HepG2 (cell line): ENCODE data around the gene MTFR1L. TPM values are rescaled to one million over a fixed set of nuclear protein-coding genes. Genes with fewer than 3 reads are reported as not detected.

ENCODE experiments used
- CAMTA2 ChIP-seq: sonication (generic); formaldehyde crosslinking; IDR thresholded peaks from 2 replicates; pipeline ENCODE4 v1.4.0; 2020; ENCODE audit warnings: mild to moderate bottlenecking, missing genetic modification reagents, borderline replicate concordance
- E2F1 ChIP-seq: sonication (generic); formaldehyde crosslinking; IDR thresholded peaks from 2 replicates; pipeline ENCODE4 v1.5.0; 2020; ENCODE audit warnings: missing genetic modification reagents
- HDAC1 ChIP-seq: sonication (generic); formaldehyde crosslinking; IDR thresholded peaks from 2 replicates; pipeline ENCODE4 v1.5.1; 2020; ENCODE audit warnings: mild to moderate bottlenecking, missing genetic modification reagents
- IRF2 ChIP-seq: IDR thresholded peaks from 2 replicates; pipeline ENCODE4 v1.6.1; 2018; ENCODE audit warnings: missing genetic modification reagents, missing compliant biosample characterization
- JUNB ChIP-seq: sonication (generic); formaldehyde crosslinking; IDR thresholded peaks from 2 replicates; pipeline ENCODE4 v1.8.0; 2022; ENCODE audit warnings: missing genetic modification reagents, mild to moderate bottlenecking, borderline replicate concordance
- NCOA1 ChIP-seq: sonication (generic); formaldehyde crosslinking; IDR thresholded peaks from 2 replicates; pipeline ENCODE4 v1.9.0; 2021; ENCODE audit warnings: missing genetic modification reagents
- NCOA2 ChIP-seq: sonication (generic); formaldehyde crosslinking; IDR thresholded peaks from 2 replicates; pipeline ENCODE4 v1.8.0; 2022; ENCODE audit warnings: inconsistent platforms
- NFKBIZ ChIP-seq: IDR thresholded peaks from 2 replicates; pipeline ENCODE4 v1.6.1; 2018; ENCODE audit warnings: missing genetic modification reagents, missing compliant biosample characterization
- RBFOX2 ChIP-seq: fragments of 200-400 bp; formaldehyde crosslinking; IDR thresholded peaks from 2 replicates; pipeline ENCODE4 v1.6.1; 2017; ENCODE audit warnings: low read depth, mild to moderate bottlenecking, low read length
- SNAPC4 ChIP-seq: sonication (generic); formaldehyde crosslinking; IDR thresholded peaks from 2 replicates; pipeline ENCODE4 v1.4.0; 2020; ENCODE audit warnings: mild to moderate bottlenecking, missing genetic modification reagents
- SOX13 ChIP-seq, 3 experiments: fragments of 450-650 bp in 1 of 3; sonication (generic) in 1 of 3; formaldehyde crosslinking in 1 of 3; IDR thresholded peaks in 2 of 3; conservative IDR thresholded peaks in 1 of 3; 2 replicates each; pipeline versions ENCODE4 v1.5.0 to v1.6.1; 2016 to 2020; ENCODE audit warnings: antibody characterized with exemption in 1 of 3, mild to moderate bottlenecking in 1 of 3, missing compliant biosample characterization in 1 of 3, missing genetic modification reagents in 1 of 3, moderate library complexity in 1 of 3
- TAF15 ChIP-seq: fragments of 200-400 bp; formaldehyde crosslinking; IDR thresholded peaks from one replicate; pipeline ENCODE4 v1.6.1; 2018; ENCODE audit warnings: mild to moderate bottlenecking, low read depth, low read length; ENCODE audit not compliant: poor library complexity, severe bottlenecking
- TCF12 ChIP-seq, 2 experiments: fragments of 450-650 bp in 1 of 2; sonication (generic) in 1 of 2; formaldehyde crosslinking in 1 of 2; IDR thresholded peaks; 2 replicates each; pipeline versions ENCODE4 v1.6.1 to v1.8.0; 2017 to 2022; ENCODE audit warnings: antibody characterized with exemption in 1 of 2, mild to moderate bottlenecking in 1 of 2, missing genetic modification reagents in 1 of 2, moderate library complexity in 1 of 2
- TFDP1 ChIP-seq: IDR thresholded peaks from 2 replicates; pipeline ENCODE4 v1.6.1; 2016; ENCODE audit warnings: missing compliant biosample characterization, missing genetic modification reagents, borderline replicate concordance
- ZNF160 ChIP-seq: sonication (generic); formaldehyde crosslinking; IDR thresholded peaks from 2 replicates; pipeline ENCODE4 v1.8.0; 2022; ENCODE audit warnings: mild to moderate bottlenecking, inconsistent platforms, missing genetic modification reagents
- ZNF607 ChIP-seq: sonication (generic); formaldehyde crosslinking; IDR thresholded peaks from 2 replicates; pipeline ENCODE4 v1.5.1; 2020; ENCODE audit warnings: missing genetic modification reagents, mild to moderate bottlenecking, borderline replicate concordance
- ZSCAN29 ChIP-seq: sonication (generic); formaldehyde crosslinking; conservative IDR thresholded peaks from 2 replicates; pipeline ENCODE4 v1.4.0; 2020; ENCODE audit warnings: mild to moderate bottlenecking, missing genetic modification reagents
- polyA plus RNA-seq, 8 experiments: library from polyadenylated mRNA; depleted of rRNA in 3 of 8; stranded (reverse) in 7 of 8; unstranded in 1 of 8; fragments of >200 nt; fragmentation: Illumina TruSeq in 4 of 8; extraction: Trizol in 4 of 8; gene quantifications; 2 replicates each; pipeline versions ENCODE4 v1.2.1 to v1.2.3, GENCODE V29; 2011 to 2016; ENCODE audit warnings: low read depth in 4 of 8, missing spikeins in 1 of 8, mixed read lengths in 1 of 8; ENCODE audit not compliant: insufficient read depth in 1 of 8
- total RNA-seq, 5 experiments: library from RNA; depleted of rRNA; stranded (reverse); fragments of >200 nt; fragmentation: Illumina TruSeq; extraction: Trizol; gene quantifications; 2 replicates each; pipeline ENCODE4 v1.2.3, GENCODE V29; 2016; ENCODE audit warnings: low read depth in 1 of 5
- TF ChIP-seq, protein P1 (sequence below): sonication (generic); formaldehyde crosslinking; IDR thresholded peaks from 2 replicates; pipeline ENCODE4 v1.8.0; 2022; ENCODE audit warnings: missing genetic modification reagents, mild to moderate bottlenecking, moderate library complexity, borderline replicate concordance

Gene MTFR1L
- total and polyA plus RNA-seq, 2 of the 13 experiments (the other 11 are each of a cell fraction or from before 2014, with no cell fraction given), result 38.0 to 55.7 TPM

DNA sequence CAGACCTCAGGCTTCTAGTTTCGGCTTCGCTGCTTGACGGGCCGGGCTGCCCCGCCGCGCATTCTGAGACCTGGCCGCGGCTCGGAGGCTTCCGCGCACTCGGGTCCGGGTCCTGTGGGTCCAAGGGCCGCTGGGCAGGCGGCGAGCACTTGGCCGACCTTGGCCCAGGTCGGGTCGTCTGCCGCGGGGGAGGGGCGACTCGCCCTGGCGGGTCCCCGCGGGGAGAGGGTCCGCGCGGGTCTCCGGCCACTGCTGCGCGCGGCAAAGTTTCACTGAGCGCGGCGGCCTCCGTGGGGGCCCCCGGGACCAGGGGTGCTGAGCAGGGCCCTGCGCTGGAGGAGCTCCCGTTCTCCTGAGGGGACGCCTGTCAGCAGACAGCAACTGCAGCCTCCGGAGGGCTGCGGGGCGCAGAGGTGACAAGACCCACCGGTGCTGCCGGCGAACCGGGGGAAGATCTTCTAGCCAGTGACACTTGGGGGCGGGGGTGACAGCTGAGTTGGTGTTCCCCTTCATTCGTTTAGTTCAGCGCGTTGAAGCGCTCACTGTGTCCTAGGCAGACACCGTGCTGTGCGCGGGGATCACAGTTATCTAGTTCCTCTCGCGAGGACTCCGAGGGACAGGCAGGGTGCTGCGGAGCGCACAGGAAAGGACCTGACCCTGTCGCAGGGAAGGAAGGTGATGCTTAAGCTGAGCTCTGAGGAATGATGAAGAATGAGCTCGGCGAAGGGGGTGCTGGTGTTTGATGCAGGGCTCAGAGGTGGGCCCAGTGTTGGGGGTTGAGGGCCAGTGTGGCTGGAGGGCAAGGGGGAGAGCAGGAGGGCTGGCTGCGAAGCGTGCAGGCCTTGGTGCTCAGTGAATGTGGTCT is 725 bp downstream of the MTFR1L start (continued):
- TF ChIP-seq SNAPC4 (CRISPR knock-in tag) (no peak), TAF15 (no peak), RBFOX2 (peak; percentile 88), E2F1 (CRISPR knock-in tag) (no peak), NCOA1 (CRISPR knock-in tag) (0 out of 2 replicates have a peak, but pooled peaks have one; percentile 43), HDAC1 (no peak), TFDP1 (CRISPR knock-in tag) (peak; percentile 43; the same call in 1 of the 2 replicates), CAMTA2 (CRISPR knock-in tag) (no peak), ZNF607 (CRISPR knock-in tag) (peak; percentile 43; the same call in 1 of the 2 replicates), TCF12 (IDR thresholded peaks at IDR 0.05) (no peak), TCF12 (CRISPR knock-in tag; IDR thresholded peaks at IDR 0.05) (no peak), IRF2 (CRISPR knock-in tag) (peak; percentile 8; the same call in 1 of the 2 replicates), JUNB (no peak; the same call in 1 of the 2 replicates), NCOA2 (CRISPR knock-in tag) (peak; percentile 14; the same call in 1 of the 2 replicates), ZSCAN29 (CRISPR knock-in tag) (no peak), NFKBIZ (CRISPR knock-in tag) (no peak), SOX13 (IDR thresholded peaks at IDR 0.05) (no peak), SOX13 (CRISPR knock-in tag; conservative IDR thresholded peaks at IDR 0.05 in 1 of 2, IDR thresholded peaks at IDR 0.05 in 1 of 2) (no peak; a peak in 1 of 4 replicates), ZNF160 (no peak)
- TF ChIP-seq, protein P1, sequence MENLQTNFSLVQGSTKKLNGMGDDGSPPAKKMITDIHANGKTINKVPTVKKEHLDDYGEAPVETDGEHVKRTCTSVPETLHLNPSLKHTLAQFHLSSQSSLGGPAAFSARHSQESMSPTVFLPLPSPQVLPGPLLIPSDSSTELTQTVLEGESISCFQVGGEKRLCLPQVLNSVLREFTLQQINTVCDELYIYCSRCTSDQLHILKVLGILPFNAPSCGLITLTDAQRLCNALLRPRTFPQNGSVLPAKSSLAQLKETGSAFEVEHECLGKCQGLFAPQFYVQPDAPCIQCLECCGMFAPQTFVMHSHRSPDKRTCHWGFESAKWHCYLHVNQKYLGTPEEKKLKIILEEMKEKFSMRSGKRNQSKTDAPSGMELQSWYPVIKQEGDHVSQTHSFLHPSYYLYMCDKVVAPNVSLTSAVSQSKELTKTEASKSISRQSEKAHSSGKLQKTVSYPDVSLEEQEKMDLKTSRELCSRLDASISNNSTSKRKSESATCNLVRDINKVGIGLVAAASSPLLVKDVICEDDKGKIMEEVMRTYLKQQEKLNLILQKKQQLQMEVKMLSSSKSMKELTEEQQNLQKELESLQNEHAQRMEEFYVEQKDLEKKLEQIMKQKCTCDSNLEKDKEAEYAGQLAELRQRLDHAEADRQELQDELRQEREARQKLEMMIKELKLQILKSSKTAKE, result no peak
